ENCODE measurements around the gene SPRN. TPM values are rescaled to one million over a fixed set of nuclear protein-coding genes. Genes with fewer than 3 reads are reported as not detected.
A peak's percentile ranks its signal among the peaks of the same experiment; 100 is the strongest.

Gene SPRN
- total and polyA plus RNA-seq, 7 donors = under 0.01 to 1.1 (median 0.41) TPM; not detected in 2

- WGBS, 2 donors = 21 to 32% methylated on average over 21 of the region's 21 CpGs
- Histone ChIP-seq H3K4me3 (peak overlapping the region; percentile 71 to 92 (median 86)), H3K36me3 (peaks cover 7 to 49% (median 14%) of the 10 kb centered on the region in 4 donors), H3K4me1 (peaks cover 0 to 20% (median 10%) of the 10 kb centered on the region in 4 donors), H3K27ac (peak overlapping the region; percentile 79 to 87 (median 81)), H3K27me3 (no peaks in the 10 kb centered on the region), H3K9me3 (no peaks in the 10 kb centered on the region)
- TF ChIP-seq POLR2AphosphoS5 (IDR thresholded peaks at IDR 0.05) (no peak), POLR2A (IDR thresholded peaks at IDR 0.05) (no peak), CTCF (IDR thresholded peaks at IDR 0.05) (no peak), EP300 (IDR thresholded peaks at IDR 0.05) (no peak)
- DNase-seq = peak; percentile 62
- intact Hi-C loops (cut with DNase I) = loop anchor here (5.0 kb wide), 1 partner anchor 68 kb away; no protein-coding TSS in a partner anchor
Observed at GRCh38 chr10:133394801-133395221, 29.6 kb downstream of the SPRN start.

GRCh38 chr10:133394064-133394663, 30.3 kb downstream of the SPRN start, which contains the start of gene MTG1:
Gene MTG1, plus strand, starts transcription at chr10:133394157. Its CDS starts 64 bp downstream, at chr10:133394221.
- peak; percentile 96 for DNase-seq
- intact Hi-C loops (cut with DNase I) = loop anchor here (5.0 kb wide), 1 partner anchor 67 kb away; no protein-coding TSS in a partner anchor
- Histone ChIP-seq H3K27me3 (no peaks in the 10 kb centered on the region), H3K4me3 (peak within 1 kb of the TSS; percentile 71 to 92 (median 86)), H3K27ac (peak within 1 kb of the TSS; percentile 79 to 87 (median 81)), H3K36me3 (peaks cover 3 to 49% (median 11%) of the 10 kb centered on the region in 4 donors), H3K9me3 (no peaks in the 10 kb centered on the region), H3K4me1 (peaks cover 0 to 20% (median 10%) of the 10 kb centered on the region in 4 donors)
- TF ChIP-seq CTCF (IDR thresholded peaks at IDR 0.05) = no peak
- TF ChIP-seq POLR2A (IDR thresholded peaks at IDR 0.05) = peak; percentile 29 to 67
- peak; percentile 63 to 92 (median 85) for TF ChIP-seq POLR2AphosphoS5 (IDR thresholded peaks at IDR 0.05)
- WGBS, 2 donors = 0% methylated on average over 69 of the region's 69 CpGs

GRCh38 chr10:133393401-133394063, 30.9 kb downstream of the SPRN start:
- Histone ChIP-seq H3K4me1 (peaks cover 0 to 20% (median 10%) of the 10 kb centered on the region in 4 donors), H3K9me3 (no peaks in the 10 kb centered on the region), H3K27me3 (no peaks in the 10 kb centered on the region), H3K27ac (peak overlapping the region; percentile 79 to 87 (median 81)), H3K4me3 (peak overlapping the region; percentile 71 to 92 (median 86)), H3K36me3 (peaks cover 0 to 43% (median 6%) of the 10 kb centered on the region in 4 donors)
- TF ChIP-seq POLR2A (IDR thresholded peaks at IDR 0.05) (no peak), CTCF (IDR thresholded peaks at IDR 0.05) (no peak), POLR2AphosphoS5 (IDR thresholded peaks at IDR 0.05) (no peak), EP300 (IDR thresholded peaks at IDR 0.05) (no peak)
- intact Hi-C loops (cut with DNase I) = loop anchor here (2.0 to 5.0 kb wide), 2 partner anchors 15 to 66 kb away; partner anchors contain the start of gene PAOX
- DNase-seq = peak; percentile 50
- 36 to 38% methylated on average over 27 of the region's 27 CpGs for WGBS, 2 donors

- intact Hi-C loops (cut with DNase I) = loop anchor here (2.0 to 5.0 kb wide), 2 partner anchors 13 to 65 kb away; partner anchors contain the start of gene PAOX
- Histone ChIP-seq H3K27me3 (no peaks in the 10 kb centered on the region), H3K27ac (no peak overlapping the region), H3K36me3 (peaks cover 0 to 31% (median 3%) of the 10 kb centered on the region in 4 donors), H3K4me3 (no peak overlapping the region), H3K4me1 (peaks cover 0 to 20% (median 10%) of the 10 kb centered on the region in 4 donors), H3K9me3 (no peaks in the 10 kb centered on the region)
- DNase-seq = peak; percentile 56
- TF ChIP-seq CTCF (IDR thresholded peaks at IDR 0.05) (no peak), EP300 (IDR thresholded peaks at IDR 0.05) (no peak), POLR2A (IDR thresholded peaks at IDR 0.05) (no peak), POLR2AphosphoS5 (IDR thresholded peaks at IDR 0.05) (no peak)
- 79 to 81% methylated on average over 12 of the region's 12 CpGs for WGBS, 2 donors
Observed at GRCh38 chr10:133391761-133392518, 32.5 kb downstream of the SPRN start.

Data from sigmoid colon (tissue), 7 donors.